ENCODE results near the gene TFR2. TPM values are rescaled to one million over a fixed set of nuclear protein-coding genes. Genes with fewer than 3 reads are reported as not detected.
A peak's percentile ranks its signal among the peaks of the same experiment; 100 is the strongest.

Gene TFR2
- total and polyA plus RNA-seq, 2 of the 13 experiments (the other 11 are each of a cell fraction or from before 2014, with no cell fraction given) = 36.9 to 64.2 TPM

DNA sequence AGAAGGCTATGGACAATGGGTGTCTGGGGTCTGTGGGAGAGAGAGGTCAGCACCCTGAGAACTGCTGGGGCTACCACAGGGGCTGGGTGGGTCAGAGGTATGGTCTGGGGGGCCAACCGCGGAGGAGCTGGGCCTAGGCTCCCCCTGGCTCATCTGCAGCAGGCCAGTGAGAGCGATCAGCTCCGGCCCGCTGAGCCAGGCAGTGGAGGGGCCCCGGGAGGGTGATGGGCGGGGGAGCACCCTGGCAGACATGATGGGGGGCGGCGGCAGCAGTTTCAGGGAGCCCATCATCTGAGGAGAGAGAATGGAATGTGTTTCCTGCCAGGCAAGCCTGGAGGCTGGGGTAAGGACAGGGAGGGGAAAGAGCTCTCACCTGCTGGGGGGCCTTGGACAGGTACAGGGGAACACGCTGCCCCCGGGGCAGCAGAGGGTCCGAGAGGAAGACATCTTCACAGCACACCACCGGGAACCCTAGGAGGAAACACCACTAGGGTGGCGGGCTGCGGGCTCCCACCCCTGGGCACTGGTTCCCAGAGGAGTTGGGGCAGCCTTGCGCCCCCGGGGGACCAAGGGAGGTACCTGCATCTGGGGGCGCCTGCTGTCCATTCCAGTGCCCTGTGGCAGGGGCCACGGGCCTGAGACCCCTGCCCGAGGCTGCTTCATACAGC, 68.9 kb downstream of the TFR2 start (continued):
- TF ChIP-seq BCL6 (CRISPR knock-in tag; IDR thresholded peaks at IDR 0.05) = no peak
- TF ChIP-seq SRSF4 (IDR thresholded peaks at IDR 0.05; ENCODE audit: low read depth, low read length, poor library complexity, severe bottlenecking) = no peak
- no peak for TF ChIP-seq ZC3H4 (CRISPR knock-in tag; IDR thresholded peaks at IDR 0.05; ENCODE audit: borderline replicate concordance)
- peak; percentile 58 for TF ChIP-seq U2AF1 (optimal IDR thresholded peaks at IDR 0.05; ENCODE audit: low read depth, low read length)
- peak; percentile 29 for TF ChIP-seq SRSF1 (optimal IDR thresholded peaks at IDR 0.05; ENCODE audit: low read depth, low read length)
- no peak for TF ChIP-seq ZSCAN9 (CRISPR knock-in tag; IDR thresholded peaks at IDR 0.05; ENCODE audit: borderline replicate concordance)
- no peak for TF ChIP-seq ZNF354B (CRISPR knock-in tag; IDR thresholded peaks at IDR 0.05)
- TF ChIP-seq ZKSCAN8 (CRISPR knock-in tag; IDR thresholded peaks at IDR 0.05; ENCODE audit: borderline replicate concordance) = no peak
- TF ChIP-seq ZNF10 (CRISPR knock-in tag; IDR thresholded peaks at IDR 0.05; ENCODE audit: borderline replicate concordance, low read depth) = no peak
- no peak for TF ChIP-seq RBM39 (IDR thresholded peaks at IDR 0.05; ENCODE audit: low read depth, low read length, poor library complexity, severe bottlenecking)
- no peak for TF ChIP-seq ZNF746 (CRISPR knock-in tag; IDR thresholded peaks at IDR 0.05)

DNA sequence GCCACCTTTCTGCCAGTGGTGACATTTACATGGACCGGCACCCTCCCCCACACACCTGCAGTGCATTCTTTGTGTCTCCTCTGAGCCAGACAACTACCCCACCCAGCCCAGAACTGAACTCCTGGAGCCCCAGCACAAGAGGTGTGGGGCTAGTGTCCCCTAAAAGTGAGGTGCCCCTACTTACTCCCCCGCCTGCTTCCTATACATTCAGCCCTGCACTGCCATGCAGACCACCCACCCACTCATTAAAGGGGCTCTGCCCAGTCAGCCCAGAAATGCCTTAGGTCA, 69.6 kb downstream of the TFR2 start:
- ATAC-seq (no peak; the same call in 2 of the 3 replicates), DNase-seq (ENCODE audit: low spot score) (no peak), FAIRE-seq (no peak)
- POLR2A ChIA-PET = interaction anchor here (0.8 to 3.3 kb wide), 12 partner anchors 10 to 143 kb away, joined by 3 to 73 read pairs (median 6); partner anchors contain the start of genes AGFG2, FBXO24, GNB2 and LRCH4
- peaks cover 65% of the 10 kb centered on the region for H3K4me1 ChIP-seq (ENCODE audit: insufficient read depth, low read length)
- H3K36me3 ChIP-seq (replicated peaks in 1 of 2; ENCODE audit: control insufficient read depth in 1 of 2, insufficient read depth in 2 of 2, low read length in 2 of 2) = peaks cover 1 to 8% of the 10 kb centered on the region in 2 experiments; a peak in 1 of 5 replicates
- peaks cover 2% of the 10 kb centered on the region; the same call in 1 of the 2 replicates for H4K20me1 ChIP-seq (ENCODE audit: insufficient read depth, low read length)
- peak overlapping the region; percentile 99 for H3K27ac ChIP-seq (ENCODE audit: extremely low read length, insufficient read depth, low read length)
- no peaks in the 10 kb centered on the region for H3K27me3 ChIP-seq (ENCODE audit: control insufficient read depth in 1 of 2, insufficient read depth in 2 of 2, low read length in 2 of 2)
- 43% methylated on average over 2 of the region's 2 CpGs for WGBS (ENCODE audit: low lambda C conversion rate)
- in situ Hi-C loops (cut with HindIII; ENCODE audit: extremely low pct_ligation_motif_present, low pct_unique_long_range_greater_than_20kb) (no loop called here), intact Hi-C loops (cut with micrococcal nuclease; ENCODE audit: unreplicated experiment) (no loop called here)
- no TSS peak for BruUV-seq (replicated peaks)
- H3K9ac ChIP-seq (ENCODE audit: insufficient read depth, low read depth, low read length) = peak overlapping the region; percentile 77
- peak overlapping the region in 2 of 3 experiments; percentile 8 to 62; a peak in 3 of 6 replicates for H3K4me3 ChIP-seq (replicated peaks in 1 of 3; ENCODE audit: insufficient read depth in 1 of 3, low read depth in 2 of 3, low read length in 3 of 3)
- H3K9me3 ChIP-seq (ENCODE audit: low read length) = no peaks in the 10 kb centered on the region
- no peak overlapping the region for H2AFZ ChIP-seq (ENCODE audit: low read length)
- H3K79me2 ChIP-seq (ENCODE audit: insufficient read depth, low read length) = no peaks in the 10 kb centered on the region
- CTCF ChIA-PET (ENCODE audit: low intra/inter-chr PET ratio, low total read pairs) = no interaction called here
- peak overlapping the region; percentile 78 for H3K4me2 ChIP-seq (ENCODE audit: low read depth, low read length)
- TF ChIP-seq, protein P1, sequence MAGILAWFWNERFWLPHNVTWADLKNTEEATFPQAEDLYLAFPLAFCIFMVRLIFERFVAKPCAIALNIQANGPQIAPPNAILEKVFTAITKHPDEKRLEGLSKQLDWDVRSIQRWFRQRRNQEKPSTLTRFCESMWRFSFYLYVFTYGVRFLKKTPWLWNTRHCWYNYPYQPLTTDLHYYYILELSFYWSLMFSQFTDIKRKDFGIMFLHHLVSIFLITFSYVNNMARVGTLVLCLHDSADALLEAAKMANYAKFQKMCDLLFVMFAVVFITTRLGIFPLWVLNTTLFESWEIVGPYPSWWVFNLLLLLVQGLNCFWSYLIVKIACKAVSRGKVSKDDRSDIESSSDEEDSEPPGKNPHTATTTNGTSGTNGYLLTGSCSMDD (CRISPR knock-in tag; IDR thresholded peaks at IDR 0.05) = no peak
- TF ChIP-seq HNF4A (CRISPR knock-in tag; IDR thresholded peaks at IDR 0.05) = no peak
- no peak for TF ChIP-seq PLSCR1 (CRISPR knock-in tag; IDR thresholded peaks at IDR 0.05; ENCODE audit: borderline replicate concordance)
- TF ChIP-seq RFXANK (CRISPR knock-in tag; IDR thresholded peaks at IDR 0.05) = no peak
- TF ChIP-seq ZSCAN31 (CRISPR knock-in tag; IDR thresholded peaks at IDR 0.05; ENCODE audit: low read depth) = 0 out of 2 replicates have a peak, but pooled peaks have one; percentile 4
- TF ChIP-seq ZBTB43 (CRISPR knock-in tag; conservative IDR thresholded peaks at IDR 0.05) = no peak
- TF ChIP-seq, protein P2, sequence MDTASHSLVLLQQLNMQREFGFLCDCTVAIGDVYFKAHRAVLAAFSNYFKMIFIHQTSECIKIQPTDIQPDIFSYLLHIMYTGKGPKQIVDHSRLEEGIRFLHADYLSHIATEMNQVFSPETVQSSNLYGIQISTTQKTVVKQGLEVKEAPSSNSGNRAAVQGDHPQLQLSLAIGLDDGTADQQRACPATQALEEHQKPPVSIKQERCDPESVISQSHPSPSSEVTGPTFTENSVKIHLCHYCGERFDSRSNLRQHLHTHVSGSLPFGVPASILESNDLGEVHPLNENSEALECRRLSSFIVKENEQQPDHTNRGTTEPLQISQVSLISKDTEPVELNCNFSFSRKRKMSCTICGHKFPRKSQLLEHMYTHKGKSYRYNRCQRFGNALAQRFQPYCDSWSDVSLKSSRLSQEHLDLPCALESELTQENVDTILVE (CRISPR knock-in tag; IDR thresholded peaks at IDR 0.05) = no peak
- TF ChIP-seq TAF1 (CRISPR knock-in tag; IDR thresholded peaks at IDR 0.05) = no peak
- TF ChIP-seq CAMTA2 (CRISPR knock-in tag; IDR thresholded peaks at IDR 0.05; ENCODE audit: borderline replicate concordance) = no peak
